HEK293 (cell line): ENCODE data around the gene BCL2.
A peak's percentile ranks its signal among the peaks of the same experiment; 100 is the strongest.
"Not testable (repeated sequence)": the region's sequence is repeated elsewhere in the genome, so short reads cannot be mapped to it uniquely, and the experiment has no call there.

Source experiments
- CTCF ChIA-PET: fragments of 350-600 bp; formaldehyde crosslinking; extraction: SDS; loops from one replicate; lab custom pipeline; 2021; ENCODE audit warnings: antibody characterized with exemption; lab: Yijun Ruan, JAX
- POLR2A ChIA-PET: fragments of 300-600 bp; formaldehyde crosslinking; extraction: SDS; loops from one replicate; lab custom pipeline; 2020; ENCODE audit warnings: antibody characterized with exemption, inconsistent platforms; lab: Yijun Ruan, JAX
- H3K27ac ChIP-seq: fragments of 200-500 bp; sonication (Bioruptor generic); 2 replicates; pipeline ENCODE4 v1.5.1; 2014; ENCODE audit warnings: low read depth, low read length, control low read depth, inconsistent platforms; ENCODE audit errors: extremely low read depth
- H3K36me3 ChIP-seq, 2 experiments: fragments of 200-500 bp in 1 of 2; sonication (Bioruptor generic) in 1 of 2; 1 replicate in 1 of 2; 2 replicates in 1 of 2; pipeline ENCODE4 v1.5.1; 2014 to 2017; ENCODE audit warnings: inconsistent platforms in 2 of 2, low read length in 2 of 2; ENCODE audit not compliant: control insufficient read depth in 2 of 2, insufficient read depth in 1 of 2
- H3K4me1 ChIP-seq: fragments of 200-500 bp; sonication (Bioruptor generic); 2 replicates; pipeline ENCODE4 v1.5.1; 2014; ENCODE audit warnings: mild to moderate bottlenecking, low read length, inconsistent platforms; ENCODE audit not compliant: control insufficient read depth, insufficient read depth
- H3K4me3 ChIP-seq: 2 replicates; pipeline ENCODE4 v1.5.1; 2011; ENCODE audit warnings: low read depth, mild to moderate bottlenecking, control low read depth, low read length, moderate library complexity
- H3K9me3 ChIP-seq: fragments of 200-500 bp; sonication (Bioruptor generic); 2 replicates; pipeline ENCODE4 v1.5.1; 2014; ENCODE audit warnings: low read depth, low read length, inconsistent platforms; ENCODE audit not compliant: control insufficient read depth, insufficient read depth
- HOXD13 ChIP-seq: sonication (generic); formaldehyde crosslinking; IDR thresholded peaks from 2 replicates; pipeline ENCODE4 v1.8.0; 2022; ENCODE audit warnings: missing genetic modification reagents, borderline replicate concordance
- MYNN ChIP-seq: fragments of 450-650 bp; formaldehyde crosslinking; IDR thresholded peaks from 2 replicates; pipeline ENCODE4 v1.5.1; 2016; ENCODE audit warnings: missing biosample characterization, missing genetic modification characterization, borderline replicate concordance
- SCRT1 ChIP-seq: fragments of 450-650 bp; formaldehyde crosslinking; IDR thresholded peaks from 2 replicates; pipeline ENCODE4 v1.5.1; 2016; ENCODE audit warnings: missing biosample characterization, missing genetic modification characterization, borderline replicate concordance
- TCF7L2 ChIP-seq: IDR thresholded peaks from 2 replicates; pipeline ENCODE4 v1.6.1; 2011; ENCODE audit warnings: low read depth, mild to moderate bottlenecking, inconsistent platforms, low read length, moderate library complexity, borderline replicate concordance
- TRIM28 ChIP-seq: IDR thresholded peaks from 2 replicates; pipeline ENCODE4 v1.6.1; 2011; ENCODE audit warnings: low read length, control low read depth, borderline replicate concordance
- YY1 ChIP-seq: fragments of 450-650 bp; formaldehyde crosslinking; IDR thresholded peaks from 2 replicates; pipeline ENCODE4 v1.5.1; 2018; ENCODE audit warnings: missing biosample characterization, missing genetic modification characterization
- ZBTB26 ChIP-seq: fragments of 450-650 bp; formaldehyde crosslinking; optimal IDR thresholded peaks from 2 replicates; pipeline ENCODE3; 2016; ENCODE audit warnings: missing biosample characterization, mild to moderate bottlenecking, missing genetic modification characterization
- ZIC2 ChIP-seq: fragments of 450-650 bp; formaldehyde crosslinking; IDR thresholded peaks from 2 replicates; pipeline ENCODE4 v1.5.1; 2016; ENCODE audit warnings: missing biosample characterization, missing genetic modification characterization
- ZNF112 ChIP-seq: fragments of 450-650 bp; formaldehyde crosslinking; IDR thresholded peaks from 2 replicates; pipeline ENCODE4 v1.5.0; 2017; ENCODE audit warnings: missing biosample characterization, missing genetic modification characterization
- ZNF140 ChIP-seq: fragments of 450-650 bp; formaldehyde crosslinking; IDR thresholded peaks from 2 replicates; pipeline ENCODE4 v1.5.1; 2016; ENCODE audit warnings: missing biosample characterization, missing genetic modification characterization
- ZNF174 ChIP-seq: fragments of 450-650 bp; formaldehyde crosslinking; IDR thresholded peaks from 2 replicates; pipeline ENCODE4 v1.5.0; 2017; ENCODE audit warnings: missing biosample characterization, mild to moderate bottlenecking, missing genetic modification characterization
- ZNF175 ChIP-seq: fragments of 450-650 bp; formaldehyde crosslinking; IDR thresholded peaks from 2 replicates; pipeline ENCODE4 v1.5.1; 2016; ENCODE audit warnings: missing biosample characterization, missing genetic modification characterization
- ZNF24 ChIP-seq: fragments of 450-650 bp; formaldehyde crosslinking; IDR thresholded peaks from 2 replicates; pipeline ENCODE4 v1.5.1; 2016; ENCODE audit warnings: missing biosample characterization, missing genetic modification characterization
- ZNF280C ChIP-seq: fragments of 450-650 bp; formaldehyde crosslinking; IDR thresholded peaks from 2 replicates; pipeline ENCODE4 v1.5.1; 2016; ENCODE audit warnings: missing biosample characterization, missing genetic modification characterization
- ZNF341 ChIP-seq: fragments of 450-650 bp; formaldehyde crosslinking; IDR thresholded peaks from 2 replicates; pipeline ENCODE4; 2016; ENCODE audit warnings: low read depth, missing biosample characterization, missing genetic modification characterization
- ZNF391 ChIP-seq: fragments of 450-650 bp; formaldehyde crosslinking; IDR thresholded peaks from 2 replicates; pipeline ENCODE4 v1.5.1; 2016; ENCODE audit warnings: low read depth, missing biosample characterization, missing genetic modification characterization, borderline replicate concordance
- ZNF404 ChIP-seq: fragments of 450-650 bp; formaldehyde crosslinking; IDR thresholded peaks from 2 replicates; pipeline ENCODE4 v1.5.1; 2017; ENCODE audit warnings: missing biosample characterization, missing genetic modification characterization
- ZNF426 ChIP-seq: fragments of 450-650 bp; formaldehyde crosslinking; IDR thresholded peaks from 2 replicates; pipeline ENCODE4 v1.5.1; 2017; ENCODE audit warnings: missing biosample characterization, missing genetic modification characterization, mild to moderate bottlenecking, inconsistent platforms, moderate library complexity
- ZNF473 ChIP-seq: fragments of 450-650 bp; formaldehyde crosslinking; IDR thresholded peaks from 2 replicates; pipeline ENCODE4 v1.5.1; 2017; ENCODE audit warnings: missing biosample characterization, missing genetic modification characterization
- ZNF48 ChIP-seq: fragments of 450-650 bp; formaldehyde crosslinking; IDR thresholded peaks from 2 replicates; pipeline ENCODE4 v1.5.1; 2016; ENCODE audit warnings: missing biosample characterization, missing genetic modification characterization
- ZNF510 ChIP-seq: fragments of 450-650 bp; formaldehyde crosslinking; IDR thresholded peaks from 2 replicates; pipeline ENCODE4 v1.5.1; 2018; ENCODE audit warnings: mild to moderate bottlenecking, missing genetic modification characterization, missing biosample characterization; ENCODE audit not compliant: insufficient replicate concordance
- ZNF558 ChIP-seq: fragments of 450-650 bp; formaldehyde crosslinking; IDR thresholded peaks from 2 replicates; pipeline ENCODE4 v1.5.1; 2016; ENCODE audit warnings: missing biosample characterization, missing genetic modification characterization
- ZNF571 ChIP-seq: fragments of 450-650 bp; formaldehyde crosslinking; IDR thresholded peaks from 2 replicates; pipeline ENCODE4 v1.5.0; 2017; ENCODE audit warnings: missing biosample characterization, missing genetic modification characterization
- ZNF596 ChIP-seq: fragments of 450-650 bp; IDR thresholded peaks from 2 replicates; pipeline ENCODE4 v1.5.0; 2018; ENCODE audit warnings: missing biosample characterization, mild to moderate bottlenecking, missing genetic modification characterization, moderate library complexity
- ZNF660 ChIP-seq: fragments of 450-650 bp; IDR thresholded peaks from 2 replicates; pipeline ENCODE4 v1.5.1; 2018; ENCODE audit warnings: missing biosample characterization, mild to moderate bottlenecking, missing genetic modification characterization
- ZNF707 ChIP-seq: fragments of 450-650 bp; formaldehyde crosslinking; IDR thresholded peaks from 2 replicates; pipeline ENCODE4 v1.5.1; 2016; ENCODE audit warnings: missing biosample characterization, missing genetic modification characterization
- ZNF76 ChIP-seq: fragments of 450-650 bp; formaldehyde crosslinking; IDR thresholded peaks from 2 replicates; pipeline ENCODE4; 2016; ENCODE audit warnings: low read depth, missing biosample characterization, missing genetic modification characterization, borderline replicate concordance
- ZNF785 ChIP-seq: fragments of 450-650 bp; formaldehyde crosslinking; IDR thresholded peaks from 2 replicates; pipeline ENCODE4 v1.5.1; 2016; ENCODE audit warnings: missing biosample characterization, missing genetic modification characterization
- ZNF837 ChIP-seq: fragments of 450-650 bp; formaldehyde crosslinking; IDR thresholded peaks from 2 replicates; pipeline ENCODE4 v1.5.1; 2016; ENCODE audit warnings: missing biosample characterization, missing genetic modification characterization
- TF ChIP-seq, protein P1 (sequence below): fragments of 450-650 bp; IDR thresholded peaks from 2 replicates; pipeline ENCODE4 v1.5.1; 2018; ENCODE audit warnings: missing biosample characterization, mild to moderate bottlenecking, missing genetic modification characterization

The BCL2 gene

DNA sequence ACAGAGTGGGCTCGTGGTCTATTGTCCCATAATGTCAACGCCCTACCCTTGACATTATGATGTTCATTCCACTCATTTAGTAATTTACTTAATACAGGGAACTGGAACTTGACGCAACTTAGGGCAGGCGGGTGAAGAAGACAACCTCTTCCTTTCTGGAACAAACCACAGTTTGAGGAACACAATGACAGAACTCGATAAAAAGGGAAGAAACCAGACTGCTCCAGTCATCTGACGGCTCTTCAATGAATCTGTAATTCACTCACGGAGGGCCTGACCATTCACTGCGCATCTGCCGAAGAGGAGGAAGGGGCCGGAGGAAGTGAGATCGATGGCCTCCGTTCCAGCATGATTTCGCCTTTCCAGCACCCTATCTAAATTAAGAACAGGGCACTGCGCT is 83.2 kb downstream of the BCL2 start (continued):
- no peak for TF ChIP-seq ZNF707
- TF ChIP-seq ZNF76 (tag by site-specific recombination) = no peak
- no peak for TF ChIP-seq ZNF473
- no peak for TF ChIP-seq ZNF660
- TF ChIP-seq ZNF280C (tag by site-specific recombination) = no peak
- no peak for TF ChIP-seq TCF7L2
- no peak for TF ChIP-seq ZNF785 (tag by site-specific recombination)
- no peak for TF ChIP-seq ZNF341
- no peak for TF ChIP-seq ZNF140 (tag by site-specific recombination)

- POLR2A ChIA-PET = not testable (repeated sequence)
- peak; percentile 50 for TF ChIP-seq ZNF510
- TF ChIP-seq, all 188 proteins: peak for 1; not testable (repeated sequence) for 187
- H3K27ac ChIP-seq, H3K36me3 ChIP-seq, CTCF ChIA-PET, H3K9me3 ChIP-seq, H3K4me3 ChIP-seq: not testable (repeated sequence)
- peaks cover 12% of the 10 kb centered on the region for H3K4me1 ChIP-seq
These were observed 83.6 kb downstream of the BCL2 start for GRCh38 chr18:63235920-63236319.

- Histone ChIP-seq H3K36me3 (no peaks in the 10 kb centered on the region), H3K4me1 (peaks cover 12% of the 10 kb centered on the region), H3K27ac (no peak overlapping the region), H3K9me3 (no peaks in the 10 kb centered on the region), H3K4me3 (no peak overlapping the region)
- CTCF ChIA-PET = no interaction called here
- no peak for TF ChIP-seq ZNF24 (tag by site-specific recombination)
- TF ChIP-seq, protein P1, sequence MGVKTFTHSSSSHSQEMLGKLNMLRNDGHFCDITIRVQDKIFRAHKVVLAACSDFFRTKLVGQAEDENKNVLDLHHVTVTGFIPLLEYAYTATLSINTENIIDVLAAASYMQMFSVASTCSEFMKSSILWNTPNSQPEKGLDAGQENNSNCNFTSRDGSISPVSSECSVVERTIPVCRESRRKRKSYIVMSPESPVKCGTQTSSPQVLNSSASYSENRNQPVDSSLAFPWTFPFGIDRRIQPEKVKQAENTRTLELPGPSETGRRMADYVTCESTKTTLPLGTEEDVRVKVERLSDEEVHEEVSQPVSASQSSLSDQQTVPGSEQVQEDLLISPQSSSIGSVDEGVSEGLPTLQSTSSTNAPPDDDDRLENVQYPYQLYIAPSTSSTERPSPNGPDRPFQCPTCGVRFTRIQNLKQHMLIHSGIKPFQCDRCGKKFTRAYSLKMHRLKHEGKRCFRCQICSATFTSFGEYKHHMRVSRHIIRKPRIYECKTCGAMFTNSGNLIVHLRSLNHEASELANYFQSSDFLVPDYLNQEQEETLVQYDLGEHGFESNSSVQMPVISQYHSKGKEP (tag by site-specific recombination) = no peak
- no peak for TF ChIP-seq ZNF391 (tag by site-specific recombination)
- TF ChIP-seq ZNF837 (tag by site-specific recombination) = no peak
- POLR2A ChIA-PET = no interaction called here
These were observed 84.7 kb downstream of the BCL2 start for GRCh38 chr18:63234841-63235240.

DNA sequence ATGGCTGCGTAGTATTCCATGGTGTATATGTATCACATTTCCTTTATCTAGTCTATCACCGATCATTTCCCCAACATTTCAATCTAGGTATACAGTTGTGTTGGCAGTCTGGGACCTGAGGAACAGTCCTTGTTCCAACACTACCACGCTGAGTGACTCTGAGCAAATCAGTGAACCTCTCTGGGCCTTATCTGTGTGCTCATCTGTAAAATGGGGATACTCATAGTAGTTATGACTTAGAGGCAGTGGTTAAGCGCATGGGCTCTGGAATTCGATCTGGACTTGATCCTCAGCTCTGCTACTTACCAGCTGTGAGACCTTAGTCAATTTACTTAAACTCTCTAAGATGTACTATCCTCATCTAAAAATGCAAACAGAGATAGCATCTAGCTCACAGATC is 85.1 kb downstream of the BCL2 start:
- no peaks in the 10 kb centered on the region for H3K36me3 ChIP-seq
- POLR2A ChIA-PET = no interaction called here
- TF ChIP-seq ZNF174 (tag by site-specific recombination) (no peak), YY1 (no peak), TRIM28 (no peak), ZBTB26 (tag by site-specific recombination) (no peak), ZNF426 (tag by site-specific recombination) (no peak), ZNF112 (tag by site-specific recombination) (no peak), ZNF404 (tag by site-specific recombination) (no peak), ZNF596 (tag by site-specific recombination) (no peak), ZNF175 (tag by site-specific recombination) (no peak), ZNF48 (tag by site-specific recombination) (no peak), ZIC2 (tag by site-specific recombination) (no peak), HOXD13 (CRISPR knock-in tag) (no peak), ZNF571 (tag by site-specific recombination) (no peak), SCRT1 (tag by site-specific recombination) (no peak), ZNF558 (tag by site-specific recombination) (no peak), MYNN (tag by site-specific recombination) (no peak)

More for the DNA sequence above, 85.1 kb downstream of the BCL2 start:
- Histone ChIP-seq H3K9me3 (no peaks in the 10 kb centered on the region), H3K4me1 (peaks cover 12% of the 10 kb centered on the region), H3K4me3 (no peak overlapping the region), H3K27ac (no peak overlapping the region)
- CTCF ChIA-PET = no interaction called here
